ENCODE data around the gene MUC5B.

Gene MUC5B

GRCh38 chr11:1274501-1274900 is 51.6 kb downstream of the MUC5B start:
- Histone ChIP-seq H3K4me1 (ENCODE audit: insufficient read depth, low read length) (peaks cover 9% of the 10 kb centered on the region), H3K4me3 (ENCODE audit: low read length) (no peak overlapping the region), H3K27me3 (ENCODE audit: insufficient read depth, low read length) (no peaks in the 10 kb centered on the region), H3K9me3 (ENCODE audit: low read length) (peaks cover 7% of the 10 kb centered on the region), H3K36me3 (ENCODE audit: insufficient read depth, low read length) (peaks cover 24% of the 10 kb centered on the region), H2AFZ (ENCODE audit: low read depth, low read length) (no peak overlapping the region)

GRCh38 chr11:1275021-1275420 is 52.2 kb downstream of the MUC5B start:
- no peaks in the 10 kb centered on the region for H3K27me3 ChIP-seq (ENCODE audit: insufficient read depth, low read length)
- H3K4me3 ChIP-seq (ENCODE audit: low read length) = no peak overlapping the region
- peaks cover 24% of the 10 kb centered on the region for H3K36me3 ChIP-seq (ENCODE audit: insufficient read depth, low read length)
- H3K9me3 ChIP-seq (ENCODE audit: low read length) = peaks cover 7% of the 10 kb centered on the region
- H2AFZ ChIP-seq (ENCODE audit: low read depth, low read length) = no peak overlapping the region
- peaks cover 9% of the 10 kb centered on the region for H3K4me1 ChIP-seq (ENCODE audit: insufficient read depth, low read length)

- peaks cover 7% of the 10 kb centered on the region for H3K9me3 ChIP-seq (ENCODE audit: low read length)
- H3K27me3 ChIP-seq (ENCODE audit: insufficient read depth, low read length) = no peaks in the 10 kb centered on the region
- peaks cover 6% of the 10 kb centered on the region for H3K4me1 ChIP-seq (ENCODE audit: insufficient read depth, low read length)
- no peak overlapping the region for H2AFZ ChIP-seq (ENCODE audit: low read depth, low read length)
- no peak overlapping the region for H3K4me3 ChIP-seq (ENCODE audit: low read length)
- peaks cover 34% of the 10 kb centered on the region for H3K36me3 ChIP-seq (ENCODE audit: insufficient read depth, low read length)
Measured at GRCh38 chr11:1276041-1276790, 53.4 kb downstream of the MUC5B start.

GRCh38 chr11:1276866-1277615 is 54.2 kb downstream of the MUC5B start:
- no peak overlapping the region for H2AFZ ChIP-seq (ENCODE audit: low read depth, low read length)
- H3K4me3 ChIP-seq (ENCODE audit: low read length) = no peak overlapping the region
- peaks cover 35% of the 10 kb centered on the region for H3K36me3 ChIP-seq (ENCODE audit: insufficient read depth, low read length)
- H3K4me1 ChIP-seq (ENCODE audit: insufficient read depth, low read length) = no peaks in the 10 kb centered on the region
- H3K9me3 ChIP-seq (ENCODE audit: low read length) = peaks cover 7% of the 10 kb centered on the region
- no peaks in the 10 kb centered on the region for H3K27me3 ChIP-seq (ENCODE audit: insufficient read depth, low read length)

GRCh38 chr11:1277936-1278512 is 55.2 kb downstream of the MUC5B start:
- H3K4me3 ChIP-seq (ENCODE audit: low read length) = no peak overlapping the region
- no peak overlapping the region for H2AFZ ChIP-seq (ENCODE audit: low read depth, low read length)
- H3K36me3 ChIP-seq (ENCODE audit: insufficient read depth, low read length) = peaks cover 35% of the 10 kb centered on the region

GRCh38 chr11:1278766-1279673 is 56.2 kb downstream of the MUC5B start:
- H3K27me3 ChIP-seq (ENCODE audit: insufficient read depth, low read length) = no peaks in the 10 kb centered on the region
- H2AFZ ChIP-seq (ENCODE audit: low read depth, low read length) = no peak overlapping the region
- H3K36me3 ChIP-seq (ENCODE audit: insufficient read depth, low read length) = peaks cover 43% of the 10 kb centered on the region
- peaks cover under 1% of the 10 kb centered on the region for H3K9me3 ChIP-seq (ENCODE audit: low read length)
- H3K4me1 ChIP-seq (ENCODE audit: insufficient read depth, low read length) = no peaks in the 10 kb centered on the region
- H3K4me3 ChIP-seq (ENCODE audit: low read length) = no peak overlapping the region

More at GRCh38 chr11:1277936-1278512, 55.2 kb downstream of the MUC5B start:
- Histone ChIP-seq H3K9me3 (ENCODE audit: low read length) (peaks cover 7% of the 10 kb centered on the region), H3K4me1 (ENCODE audit: insufficient read depth, low read length) (no peaks in the 10 kb centered on the region), H3K27me3 (ENCODE audit: insufficient read depth, low read length) (no peaks in the 10 kb centered on the region)

- no peak overlapping the region for H3K4me3 ChIP-seq (ENCODE audit: low read length)
- no peaks in the 10 kb centered on the region for H3K4me1 ChIP-seq (ENCODE audit: insufficient read depth, low read length)
- no peaks in the 10 kb centered on the region for H3K9me3 ChIP-seq (ENCODE audit: low read length)
- H3K27me3 ChIP-seq (ENCODE audit: insufficient read depth, low read length) = no peaks in the 10 kb centered on the region
- H2AFZ ChIP-seq (ENCODE audit: low read depth, low read length) = no peak overlapping the region
- peaks cover 46% of the 10 kb centered on the region for H3K36me3 ChIP-seq (ENCODE audit: insufficient read depth, low read length)
Measured at GRCh38 chr11:1279674-1280055, 56.8 kb downstream of the MUC5B start.

GRCh38 chr11:1280116-1281035 is 57.5 kb downstream of the MUC5B start:
- Histone ChIP-seq H2AFZ (ENCODE audit: low read depth, low read length) (no peak overlapping the region), H3K36me3 (ENCODE audit: insufficient read depth, low read length) (peaks cover 48% of the 10 kb centered on the region), H3K4me1 (ENCODE audit: insufficient read depth, low read length) (no peaks in the 10 kb centered on the region), H3K9me3 (ENCODE audit: low read length) (no peaks in the 10 kb centered on the region), H3K27me3 (ENCODE audit: insufficient read depth, low read length) (no peaks in the 10 kb centered on the region), H3K4me3 (ENCODE audit: low read length) (no peak overlapping the region)

- H2AFZ ChIP-seq (ENCODE audit: low read depth, low read length) = no peak overlapping the region
- peaks cover 49% of the 10 kb centered on the region for H3K36me3 ChIP-seq (ENCODE audit: insufficient read depth, low read length)
- H3K27me3 ChIP-seq (ENCODE audit: insufficient read depth, low read length) = no peaks in the 10 kb centered on the region
- H3K4me3 ChIP-seq (ENCODE audit: low read length) = no peak overlapping the region
- no peaks in the 10 kb centered on the region for H3K9me3 ChIP-seq (ENCODE audit: low read length)
- H3K4me1 ChIP-seq (ENCODE audit: insufficient read depth, low read length) = no peaks in the 10 kb centered on the region
Measured at GRCh38 chr11:1281326-1281973, 58.6 kb downstream of the MUC5B start.

GRCh38 chr11:1281974-1282365 is 59.1 kb downstream of the MUC5B start:
- H3K4me1 ChIP-seq (ENCODE audit: insufficient read depth, low read length) = no peaks in the 10 kb centered on the region
- no peaks in the 10 kb centered on the region for H3K9me3 ChIP-seq (ENCODE audit: low read length)
- H3K4me3 ChIP-seq (ENCODE audit: low read length) = no peak overlapping the region
- no peak overlapping the region for H2AFZ ChIP-seq (ENCODE audit: low read depth, low read length)
- no peaks in the 10 kb centered on the region for H3K27me3 ChIP-seq (ENCODE audit: insufficient read depth, low read length)
- H3K36me3 ChIP-seq (ENCODE audit: insufficient read depth, low read length) = peaks cover 49% of the 10 kb centered on the region

GRCh38 chr11:1283091-1283511 is 60.2 kb downstream of the MUC5B start:
- H3K4me1 ChIP-seq (ENCODE audit: insufficient read depth, low read length) = no peaks in the 10 kb centered on the region
- no peaks in the 10 kb centered on the region for H3K9me3 ChIP-seq (ENCODE audit: low read length)
- peaks cover 44% of the 10 kb centered on the region for H3K36me3 ChIP-seq (ENCODE audit: insufficient read depth, low read length)
- no peaks in the 10 kb centered on the region for H3K27me3 ChIP-seq (ENCODE audit: insufficient read depth, low read length)
- no peak overlapping the region for H2AFZ ChIP-seq (ENCODE audit: low read depth, low read length)
- H3K4me3 ChIP-seq (ENCODE audit: low read length) = no peak overlapping the region

Data from neuron (in vitro differentiated cells).